Liver (tissue), 3 donors: Measurements from ENCODE around the gene OTOG.

Source experiments
- EGR1 ChIP-seq, 2 donors: IDR thresholded peaks; 2 replicates each; pipeline ENCODE4 v1.6.1; 2016 to 2018; ENCODE audit warnings: antibody characterized with exemption in 2 of 2, low read depth in 2 of 2
- GABPA ChIP-seq, 2 donors: IDR thresholded peaks in 1 of 2; conservative IDR thresholded peaks in 1 of 2; 2 replicates each; pipeline ENCODE4 v1.6.1; 2016; ENCODE audit warnings: antibody characterized with exemption in 2 of 2, mild to moderate bottlenecking in 1 of 2, moderate library complexity in 1 of 2
- TF ChIP-seq, protein P1 (sequence below): fragments of 150-350 bp; IDR thresholded peaks from 2 replicates; pipeline ENCODE4 v1.5.1; 2017; ENCODE audit warnings: improper control_type of control experiment, low read depth, low read length; ENCODE audit not compliant: missing input control
- TF ChIP-seq, protein P2 (sequence below): IDR thresholded peaks from 2 replicates; pipeline ENCODE4 v1.6.1; 2016; ENCODE audit warnings: antibody characterized with exemption
- TF ChIP-seq, protein P3 (sequence below): IDR thresholded peaks from 2 replicates; pipeline ENCODE4 v1.6.1; 2016; ENCODE audit warnings: antibody characterized with exemption, mild to moderate bottlenecking
- donor health status: healthy.
- donor health status: healthy.

DNA sequence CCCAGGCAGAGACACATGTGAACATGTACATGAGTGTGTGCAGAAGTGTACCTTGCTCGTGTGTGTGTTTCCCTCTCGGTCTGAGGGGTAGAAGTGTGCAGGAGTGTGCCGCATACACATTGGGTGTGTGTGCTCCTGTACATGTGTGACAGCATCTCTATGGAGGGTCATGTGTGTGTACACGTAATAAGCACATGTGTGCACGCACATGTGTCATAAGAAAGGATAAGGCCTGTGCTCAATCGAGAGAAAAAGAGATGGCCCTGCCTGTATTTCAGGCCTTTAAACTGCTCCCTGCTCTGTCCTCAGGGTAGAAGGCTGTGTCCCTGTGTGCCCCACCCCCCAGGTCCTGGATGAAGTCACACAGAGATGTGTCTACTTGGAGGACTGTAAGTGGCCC, 61.8 kb downstream of the OTOG start:
- TF ChIP-seq, protein P1, sequence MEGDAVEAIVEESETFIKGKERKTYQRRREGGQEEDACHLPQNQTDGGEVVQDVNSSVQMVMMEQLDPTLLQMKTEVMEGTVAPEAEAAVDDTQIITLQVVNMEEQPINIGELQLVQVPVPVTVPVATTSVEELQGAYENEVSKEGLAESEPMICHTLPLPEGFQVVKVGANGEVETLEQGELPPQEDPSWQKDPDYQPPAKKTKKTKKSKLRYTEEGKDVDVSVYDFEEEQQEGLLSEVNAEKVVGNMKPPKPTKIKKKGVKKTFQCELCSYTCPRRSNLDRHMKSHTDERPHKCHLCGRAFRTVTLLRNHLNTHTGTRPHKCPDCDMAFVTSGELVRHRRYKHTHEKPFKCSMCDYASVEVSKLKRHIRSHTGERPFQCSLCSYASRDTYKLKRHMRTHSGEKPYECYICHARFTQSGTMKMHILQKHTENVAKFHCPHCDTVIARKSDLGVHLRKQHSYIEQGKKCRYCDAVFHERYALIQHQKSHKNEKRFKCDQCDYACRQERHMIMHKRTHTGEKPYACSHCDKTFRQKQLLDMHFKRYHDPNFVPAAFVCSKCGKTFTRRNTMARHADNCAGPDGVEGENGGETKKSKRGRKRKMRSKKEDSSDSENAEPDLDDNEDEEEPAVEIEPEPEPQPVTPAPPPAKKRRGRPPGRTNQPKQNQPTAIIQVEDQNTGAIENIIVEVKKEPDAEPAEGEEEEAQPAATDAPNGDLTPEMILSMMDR: no peak
- TF ChIP-seq GABPA (IDR thresholded peaks at IDR 0.05 in 1 of 2, conservative IDR thresholded peaks at IDR 0.05 in 1 of 2) (no peak), EGR1 (IDR thresholded peaks at IDR 0.05; ENCODE audit: low read depth in 2 of 2) (no peak)
- TF ChIP-seq, protein P2, sequence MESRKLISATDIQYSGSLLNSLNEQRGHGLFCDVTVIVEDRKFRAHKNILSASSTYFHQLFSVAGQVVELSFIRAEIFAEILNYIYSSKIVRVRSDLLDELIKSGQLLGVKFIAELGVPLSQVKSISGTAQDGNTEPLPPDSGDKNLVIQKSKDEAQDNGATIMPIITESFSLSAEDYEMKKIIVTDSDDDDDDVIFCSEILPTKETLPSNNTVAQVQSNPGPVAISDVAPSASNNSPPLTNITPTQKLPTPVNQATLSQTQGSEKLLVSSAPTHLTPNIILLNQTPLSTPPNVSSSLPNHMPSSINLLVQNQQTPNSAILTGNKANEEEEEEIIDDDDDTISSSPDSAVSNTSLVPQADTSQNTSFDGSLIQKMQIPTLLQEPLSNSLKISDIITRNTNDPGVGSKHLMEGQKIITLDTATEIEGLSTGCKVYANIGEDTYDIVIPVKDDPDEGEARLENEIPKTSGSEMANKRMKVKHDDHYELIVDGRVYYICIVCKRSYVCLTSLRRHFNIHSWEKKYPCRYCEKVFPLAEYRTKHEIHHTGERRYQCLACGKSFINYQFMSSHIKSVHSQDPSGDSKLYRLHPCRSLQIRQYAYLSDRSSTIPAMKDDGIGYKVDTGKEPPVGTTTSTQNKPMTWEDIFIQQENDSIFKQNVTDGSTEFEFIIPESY: no peak
- TF ChIP-seq, protein P3, sequence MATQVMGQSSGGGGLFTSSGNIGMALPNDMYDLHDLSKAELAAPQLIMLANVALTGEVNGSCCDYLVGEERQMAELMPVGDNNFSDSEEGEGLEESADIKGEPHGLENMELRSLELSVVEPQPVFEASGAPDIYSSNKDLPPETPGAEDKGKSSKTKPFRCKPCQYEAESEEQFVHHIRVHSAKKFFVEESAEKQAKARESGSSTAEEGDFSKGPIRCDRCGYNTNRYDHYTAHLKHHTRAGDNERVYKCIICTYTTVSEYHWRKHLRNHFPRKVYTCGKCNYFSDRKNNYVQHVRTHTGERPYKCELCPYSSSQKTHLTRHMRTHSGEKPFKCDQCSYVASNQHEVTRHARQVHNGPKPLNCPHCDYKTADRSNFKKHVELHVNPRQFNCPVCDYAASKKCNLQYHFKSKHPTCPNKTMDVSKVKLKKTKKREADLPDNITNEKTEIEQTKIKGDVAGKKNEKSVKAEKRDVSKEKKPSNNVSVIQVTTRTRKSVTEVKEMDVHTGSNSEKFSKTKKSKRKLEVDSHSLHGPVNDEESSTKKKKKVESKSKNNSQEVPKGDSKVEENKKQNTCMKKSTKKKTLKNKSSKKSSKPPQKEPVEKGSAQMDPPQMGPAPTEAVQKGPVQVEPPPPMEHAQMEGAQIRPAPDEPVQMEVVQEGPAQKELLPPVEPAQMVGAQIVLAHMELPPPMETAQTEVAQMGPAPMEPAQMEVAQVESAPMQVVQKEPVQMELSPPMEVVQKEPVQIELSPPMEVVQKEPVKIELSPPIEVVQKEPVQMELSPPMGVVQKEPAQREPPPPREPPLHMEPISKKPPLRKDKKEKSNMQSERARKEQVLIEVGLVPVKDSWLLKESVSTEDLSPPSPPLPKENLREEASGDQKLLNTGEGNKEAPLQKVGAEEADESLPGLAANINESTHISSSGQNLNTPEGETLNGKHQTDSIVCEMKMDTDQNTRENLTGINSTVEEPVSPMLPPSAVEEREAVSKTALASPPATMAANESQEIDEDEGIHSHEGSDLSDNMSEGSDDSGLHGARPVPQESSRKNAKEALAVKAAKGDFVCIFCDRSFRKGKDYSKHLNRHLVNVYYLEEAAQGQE: no peak
